Type B pancreatic cell (in vitro differentiated cells): ENCODE data around the gene FLT1. TPM values are rescaled to one million over a fixed set of nuclear protein-coding genes. Genes with fewer than 3 reads are reported as not detected.

Experiments used
- DNase-seq: peaks from one replicate; pipeline ENCODE4 v3.0.0; 2021; ENCODE audit warnings: mixed read lengths; ENCODE audit not compliant: unreplicated experiment; ENCODE audit errors: extremely low spot score
- H3K27ac Mint-ChIP-seq: 2 replicates; pipeline ENCODE4 v1.8.0; 2021; ENCODE audit warnings: mild to moderate bottlenecking, mixed read lengths
- H3K27me3 Mint-ChIP-seq: 2 replicates; pipeline ENCODE4 v1.8.0; 2021; ENCODE audit warnings: mixed read lengths
- H3K36me3 Mint-ChIP-seq: 2 replicates; pipeline ENCODE4 v1.8.0; 2021; ENCODE audit warnings: mixed read lengths
- H3K4me1 Mint-ChIP-seq: one replicate; pipeline ENCODE4 v1.8.0; 2021; ENCODE audit warnings: mixed read lengths; ENCODE audit not compliant: unreplicated experiment
- H3K4me3 Mint-ChIP-seq: 2 replicates; pipeline ENCODE4 v1.8.0; 2021; ENCODE audit warnings: mild to moderate bottlenecking, mixed read lengths
- H3K9me3 Mint-ChIP-seq: 2 replicates; pipeline ENCODE4 v1.8.0; 2021; ENCODE audit warnings: mixed read lengths
- CTCF ChIP-seq: fragments of 200-600 bp; sonication (generic); conservative IDR thresholded peaks from 2 replicates; pipeline ENCODE4 v1.5.0; 2021; ENCODE audit warnings: antibody characterized with exemption, mild to moderate bottlenecking
- total RNA-seq: library from RNA; stranded (reverse); gene quantifications from 2 replicates; pipeline ENCODE4 v1.2.1, GENCODE V29; 2021; ENCODE audit warnings: low replicate concordance

FLT1 gene
- total RNA-seq, 1 donor from 2014 or later = 1.3 TPM

GRCh38 chr13:28408863-28409262 lies 86.1 kb downstream of the FLT1 start:
- H3K4me1 Mint-ChIP-seq = peaks cover 15% of the 10 kb centered on the region
- no peak overlapping the region for H3K27ac Mint-ChIP-seq
- no peaks in the 10 kb centered on the region for H3K36me3 Mint-ChIP-seq
- DNase-seq = no peak
- no peak overlapping the region for H3K4me3 Mint-ChIP-seq
- no peaks in the 10 kb centered on the region for H3K9me3 Mint-ChIP-seq
- no peaks in the 10 kb centered on the region for H3K27me3 Mint-ChIP-seq
- TF ChIP-seq CTCF = no peak

- Mint-ChIP-seq H3K4me1 (peaks cover 15% of the 10 kb centered on the region), H3K4me3 (no peak overlapping the region), H3K27ac (no peak overlapping the region)
Observed at GRCh38 chr13:28408235-28408848, 86.6 kb downstream of the FLT1 start.

GRCh38 chr13:28406733-28407266 lies 88.1 kb downstream of the FLT1 start:
- no peak overlapping the region for H3K4me3 Mint-ChIP-seq
- H3K4me1 Mint-ChIP-seq = peaks cover 13% of the 10 kb centered on the region
- H3K36me3 Mint-ChIP-seq = no peaks in the 10 kb centered on the region
- no peaks in the 10 kb centered on the region for H3K27me3 Mint-ChIP-seq
- no peaks in the 10 kb centered on the region for H3K9me3 Mint-ChIP-seq
- no peak overlapping the region for H3K27ac Mint-ChIP-seq
- no peak for TF ChIP-seq CTCF
- no peak for DNase-seq

More at GRCh38 chr13:28408235-28408848, 86.6 kb downstream of the FLT1 start:
- Mint-ChIP-seq H3K27me3 (no peaks in the 10 kb centered on the region), H3K36me3 (no peaks in the 10 kb centered on the region), H3K9me3 (no peaks in the 10 kb centered on the region)
- no peak for DNase-seq
- no peak for TF ChIP-seq CTCF

GRCh38 chr13:28402057-28402381 lies 92.9 kb downstream of the FLT1 start:
- DNase-seq = no peak
- TF ChIP-seq CTCF = no peak
- H3K27me3 Mint-ChIP-seq = peaks cover 6% of the 10 kb centered on the region
- no peaks in the 10 kb centered on the region for H3K9me3 Mint-ChIP-seq
- no peaks in the 10 kb centered on the region for H3K4me1 Mint-ChIP-seq
- no peak overlapping the region for H3K4me3 Mint-ChIP-seq
- H3K27ac Mint-ChIP-seq = no peak overlapping the region
- H3K36me3 Mint-ChIP-seq = no peaks in the 10 kb centered on the region

- no peaks in the 10 kb centered on the region for H3K4me1 Mint-ChIP-seq
- no peak for TF ChIP-seq CTCF
- H3K27me3 Mint-ChIP-seq = peaks cover 6% of the 10 kb centered on the region
- no peak overlapping the region for H3K4me3 Mint-ChIP-seq
- no peaks in the 10 kb centered on the region for H3K36me3 Mint-ChIP-seq
- DNase-seq = no peak
- H3K9me3 Mint-ChIP-seq = no peaks in the 10 kb centered on the region
- no peak overlapping the region for H3K27ac Mint-ChIP-seq
Observed at GRCh38 chr13:28401303-28402056, 93.4 kb downstream of the FLT1 start.
